Measurements from ENCODE around the gene SPATA16.

GRCh38 chr3:172847292-172847691 lies 293.7 kb downstream of the SPATA16 start:
- no peak for TF ChIP-seq POLR2A (IDR thresholded peaks at IDR 0.05)
- TF ChIP-seq, protein P1, sequence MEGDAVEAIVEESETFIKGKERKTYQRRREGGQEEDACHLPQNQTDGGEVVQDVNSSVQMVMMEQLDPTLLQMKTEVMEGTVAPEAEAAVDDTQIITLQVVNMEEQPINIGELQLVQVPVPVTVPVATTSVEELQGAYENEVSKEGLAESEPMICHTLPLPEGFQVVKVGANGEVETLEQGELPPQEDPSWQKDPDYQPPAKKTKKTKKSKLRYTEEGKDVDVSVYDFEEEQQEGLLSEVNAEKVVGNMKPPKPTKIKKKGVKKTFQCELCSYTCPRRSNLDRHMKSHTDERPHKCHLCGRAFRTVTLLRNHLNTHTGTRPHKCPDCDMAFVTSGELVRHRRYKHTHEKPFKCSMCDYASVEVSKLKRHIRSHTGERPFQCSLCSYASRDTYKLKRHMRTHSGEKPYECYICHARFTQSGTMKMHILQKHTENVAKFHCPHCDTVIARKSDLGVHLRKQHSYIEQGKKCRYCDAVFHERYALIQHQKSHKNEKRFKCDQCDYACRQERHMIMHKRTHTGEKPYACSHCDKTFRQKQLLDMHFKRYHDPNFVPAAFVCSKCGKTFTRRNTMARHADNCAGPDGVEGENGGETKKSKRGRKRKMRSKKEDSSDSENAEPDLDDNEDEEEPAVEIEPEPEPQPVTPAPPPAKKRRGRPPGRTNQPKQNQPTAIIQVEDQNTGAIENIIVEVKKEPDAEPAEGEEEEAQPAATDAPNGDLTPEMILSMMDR (IDR thresholded peaks at IDR 0.05) = no peak

All from thyroid gland (tissue), 4 donors.